B cell (primary cell): Measurements from ENCODE around the gene BAG2.

Source experiments
- CTCF ChIP-seq: fragments of 200-600 bp; IDR thresholded peaks from one replicate; pipeline ENCODE4 v1.8.0; 2022; ENCODE audit warnings: antibody characterized with exemption, mild to moderate bottlenecking
- EZH2 ChIP-seq: IDR thresholded peaks from 2 replicates; pipeline ENCODE4 v1.6.1; 2012; ENCODE audit warnings: borderline replicate concordance, low read depth, mild to moderate bottlenecking, moderate library complexity, low read length; ENCODE audit not compliant: insufficient read depth, poor library complexity, severe bottlenecking

GRCh38 chr6:57205550-57206328 is 33.6 kb downstream of the BAG2 start:
- no peak for TF ChIP-seq CTCF
- TF ChIP-seq EZH2: no peak
